DMS53 treated with DMSO at 0.1 percent for 48 hours (cell line): Measurements from ENCODE around the gene KRT1.

Source experiments
- DNase-seq: peaks from one replicate; lab custom pipeline; 2025; ENCODE audit not compliant: unreplicated experiment; lab: John Stamatoyannopoulos, UW

The KRT1 gene

DNA sequence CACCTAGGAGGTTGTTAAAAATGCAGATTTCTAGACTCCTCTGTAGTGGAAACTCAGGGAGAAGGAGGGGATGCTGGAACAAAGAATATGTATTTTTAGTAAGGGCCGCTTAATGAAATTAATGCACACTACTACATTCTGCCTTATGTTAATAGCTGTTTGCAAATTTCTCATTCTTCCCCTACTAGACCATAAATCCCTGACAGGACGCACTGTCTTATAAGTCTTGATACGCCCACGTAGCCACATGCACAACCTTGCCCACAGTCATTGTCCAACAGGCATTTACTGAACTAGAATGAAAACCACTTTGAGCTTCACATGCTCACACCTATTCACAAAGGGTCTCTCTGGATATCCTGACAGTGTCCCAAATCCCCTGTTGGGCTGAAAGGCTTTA is 38.7 kb downstream of the KRT1 start:
- no peak for DNase-seq

DNA sequence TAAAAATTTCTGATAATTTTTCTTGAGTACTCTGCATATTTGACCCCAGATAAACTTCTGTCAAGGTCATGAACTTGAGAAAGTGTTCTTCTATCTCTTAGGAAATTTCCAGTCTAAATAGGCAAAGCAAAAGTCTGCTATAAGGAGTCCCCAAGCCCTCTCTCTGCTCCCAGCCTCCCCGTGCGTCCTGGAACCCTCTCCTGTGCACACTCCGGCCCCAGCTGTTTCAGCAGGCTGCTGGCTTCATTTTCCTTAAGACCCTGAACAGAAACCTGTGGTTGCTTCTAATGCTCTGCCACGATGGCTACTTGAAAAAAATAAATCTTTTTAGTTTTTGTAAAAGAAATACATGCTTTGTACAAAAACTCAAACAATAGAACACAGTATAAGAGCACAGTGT is 42.9 kb downstream of the KRT1 start:
- DNase-seq = no peak

DNA sequence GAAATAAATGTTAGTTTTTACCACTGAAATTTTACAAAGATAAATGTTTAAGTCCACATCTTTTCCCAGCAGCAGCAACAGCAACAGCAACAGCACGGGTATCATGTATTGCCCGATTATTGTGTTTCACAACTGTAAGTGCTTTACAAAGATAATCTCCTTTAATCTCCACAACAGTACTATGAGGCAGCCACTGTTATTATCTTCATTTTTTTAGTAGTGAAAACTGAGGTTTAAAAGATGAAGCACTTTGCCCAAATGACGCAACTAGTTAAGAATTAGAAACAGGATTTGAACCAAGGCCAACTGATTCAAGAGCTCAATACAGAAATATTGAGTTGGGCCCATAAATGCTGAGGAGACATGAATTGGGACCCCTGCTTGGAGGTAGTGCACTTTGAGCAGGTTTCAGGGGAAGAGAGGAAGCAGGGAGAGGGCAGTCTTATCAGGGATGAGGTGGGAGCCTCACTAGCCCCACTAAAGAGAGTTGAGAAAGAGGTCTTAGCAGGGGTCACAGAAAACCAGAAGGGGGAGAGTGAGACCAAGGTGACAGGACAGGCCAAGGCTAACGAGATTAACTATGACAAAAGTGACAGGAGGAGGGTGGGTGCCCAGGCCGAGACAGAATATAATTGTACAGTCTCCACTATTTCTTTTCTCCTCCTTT is 43.5 kb downstream of the KRT1 start:
- DNase-seq = no peak

DNA sequence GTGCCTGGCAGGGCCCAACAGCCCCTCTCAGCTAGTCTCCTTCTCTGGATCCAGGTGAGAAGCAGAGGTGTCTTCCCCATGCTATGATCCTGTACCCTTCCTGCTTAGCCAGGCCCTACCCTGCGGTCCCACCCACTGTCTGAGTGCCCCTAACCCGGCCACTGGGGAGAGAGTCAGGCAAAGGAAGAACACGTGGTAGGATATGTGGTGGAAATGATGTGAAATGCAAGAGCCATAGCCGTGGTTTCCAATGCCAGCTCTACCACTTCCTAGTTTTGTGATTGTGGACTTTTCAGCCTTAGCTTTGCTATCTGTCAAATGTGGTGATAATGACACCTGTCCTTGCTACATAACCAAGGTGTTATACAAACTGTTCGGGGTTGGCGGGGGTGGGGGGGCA is 44.0 kb downstream of the KRT1 start:
- DNase-seq = no peak

DNA sequence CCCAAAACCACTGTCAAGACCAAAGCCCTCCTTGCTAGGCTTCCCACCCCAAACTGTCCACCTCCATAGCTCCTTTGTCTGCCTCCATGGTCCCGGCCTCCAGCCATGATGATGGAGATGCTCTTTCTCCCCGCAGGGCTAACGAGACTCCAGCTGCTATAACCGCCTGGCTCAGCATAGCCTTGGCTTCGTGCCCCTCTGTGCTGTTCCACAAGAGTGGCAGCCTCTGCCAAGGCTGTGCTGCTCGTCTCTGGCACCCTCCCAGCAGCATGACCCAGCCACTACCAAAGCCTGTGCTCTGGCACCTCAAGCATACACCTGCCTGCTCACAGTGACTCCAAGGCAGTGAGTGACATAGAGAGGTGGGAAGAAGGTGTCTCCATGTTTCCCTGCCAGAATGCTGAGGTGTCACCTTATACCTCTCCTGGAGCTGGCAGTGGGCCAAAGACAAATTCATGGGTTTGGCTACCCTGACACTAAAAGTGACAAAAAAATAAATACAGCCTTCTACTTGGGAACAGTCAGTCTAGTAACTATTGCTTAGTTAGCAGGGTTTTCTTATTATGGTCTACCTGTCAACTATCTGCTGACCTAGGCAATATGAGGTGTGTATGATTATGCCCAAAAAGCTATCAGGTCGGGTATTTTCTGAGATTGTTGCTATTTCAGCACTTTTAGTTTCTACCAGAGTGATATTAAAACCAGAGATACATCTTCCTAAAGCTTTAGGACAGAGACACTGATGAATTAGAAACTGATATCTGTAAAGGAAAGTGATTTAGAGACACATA is 45.7 kb downstream of the KRT1 start:
- DNase-seq = no peak

DNA sequence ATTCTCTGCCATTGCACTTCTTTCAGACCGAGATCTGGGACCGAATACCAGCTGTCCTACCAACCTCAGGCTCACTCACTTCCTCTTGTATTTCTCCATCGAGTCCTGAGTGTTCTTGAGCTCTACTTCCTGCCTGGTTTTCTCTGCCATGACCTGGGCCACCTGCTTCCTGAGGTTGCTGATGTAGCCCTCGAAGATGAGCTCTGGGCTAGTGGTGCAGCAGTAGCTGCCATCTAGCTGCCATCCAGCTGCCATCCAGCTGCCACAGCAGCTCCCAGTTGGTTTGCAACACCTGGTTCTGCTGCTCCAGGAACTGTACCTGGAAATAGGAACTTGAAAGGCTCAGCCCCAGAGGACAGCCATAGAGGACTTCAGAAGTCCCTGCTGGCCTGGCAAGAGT is 46.8 kb downstream of the KRT1 start:
- DNase-seq = no peak

DNA sequence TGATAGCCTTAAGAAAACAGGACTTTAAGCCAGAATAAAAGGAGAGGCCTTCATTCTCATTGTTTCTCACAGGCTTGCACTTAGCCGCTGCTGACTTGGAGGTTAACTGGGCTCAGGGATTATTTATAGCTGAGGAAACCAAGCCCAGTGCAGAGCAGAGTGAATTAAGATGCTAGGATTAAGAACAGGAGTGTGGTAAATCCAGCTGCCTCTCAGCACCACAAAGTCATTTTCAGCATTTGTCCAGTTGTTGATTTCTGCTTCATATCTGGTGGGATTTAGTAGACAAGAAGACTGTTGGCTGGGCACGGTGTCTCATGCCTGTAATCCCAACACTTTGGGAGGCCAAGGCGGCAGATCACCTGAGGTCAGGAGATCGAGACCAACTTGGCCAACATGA is 47.6 kb downstream of the KRT1 start:
- DNase-seq = no peak

DNA sequence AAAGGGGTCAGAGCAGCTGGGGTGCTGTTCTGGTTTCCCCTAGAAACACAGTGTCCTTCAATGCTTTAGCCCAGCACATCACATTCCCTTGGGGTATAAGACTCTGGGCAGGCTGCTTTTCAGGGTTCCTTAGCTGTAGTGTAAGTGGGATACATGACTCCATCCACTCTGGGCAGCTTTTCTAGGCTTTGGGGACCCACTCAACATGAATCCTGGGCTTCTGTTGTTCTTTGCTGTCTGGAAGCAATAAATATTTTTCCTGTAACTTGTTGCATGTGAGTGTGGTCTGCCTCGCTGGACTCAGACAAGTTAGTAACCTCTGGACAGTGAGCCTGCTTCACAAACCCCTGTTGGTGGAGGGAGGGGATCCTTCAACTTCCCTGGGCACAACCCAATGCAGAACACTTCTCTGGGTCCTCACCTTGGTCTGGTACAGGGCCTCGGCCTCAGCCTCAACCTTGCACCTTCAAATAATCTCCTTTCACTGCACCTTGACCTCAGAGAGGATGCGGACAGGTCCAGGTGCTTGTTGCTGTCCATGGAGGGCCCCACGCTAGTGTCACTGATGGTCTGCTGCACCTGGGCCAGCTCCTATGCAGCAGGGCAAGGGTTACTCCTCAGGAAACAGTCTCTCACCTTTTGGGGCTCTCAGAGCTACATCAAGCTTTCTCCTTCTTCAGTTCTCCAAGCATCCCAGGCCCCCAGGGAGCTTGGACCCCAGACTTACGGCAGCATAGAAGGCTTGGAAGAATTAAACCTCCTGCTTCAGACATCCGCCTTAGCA is 48.3 kb downstream of the KRT1 start:
- no peak for DNase-seq

DNA sequence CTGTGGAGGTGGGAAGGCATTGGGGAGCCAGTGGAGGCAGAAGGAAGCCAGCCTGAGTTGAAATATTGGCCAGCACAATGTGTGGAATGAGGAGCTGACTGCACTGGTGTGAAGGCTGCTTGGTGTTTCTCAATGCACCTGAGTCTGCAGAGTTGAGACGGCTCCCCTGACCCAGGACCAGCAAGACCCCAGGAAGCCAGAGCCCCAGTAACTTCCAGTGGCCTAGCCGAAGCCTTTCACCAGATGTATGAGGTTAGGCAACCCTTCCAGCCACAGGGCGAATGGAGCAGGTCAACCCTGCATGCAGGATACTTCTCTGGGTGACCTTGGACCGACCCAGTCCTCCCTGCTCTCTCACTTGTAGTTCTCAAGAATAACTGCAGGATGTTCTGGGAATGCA is 48.9 kb downstream of the KRT1 start:
- no peak for DNase-seq

DNA sequence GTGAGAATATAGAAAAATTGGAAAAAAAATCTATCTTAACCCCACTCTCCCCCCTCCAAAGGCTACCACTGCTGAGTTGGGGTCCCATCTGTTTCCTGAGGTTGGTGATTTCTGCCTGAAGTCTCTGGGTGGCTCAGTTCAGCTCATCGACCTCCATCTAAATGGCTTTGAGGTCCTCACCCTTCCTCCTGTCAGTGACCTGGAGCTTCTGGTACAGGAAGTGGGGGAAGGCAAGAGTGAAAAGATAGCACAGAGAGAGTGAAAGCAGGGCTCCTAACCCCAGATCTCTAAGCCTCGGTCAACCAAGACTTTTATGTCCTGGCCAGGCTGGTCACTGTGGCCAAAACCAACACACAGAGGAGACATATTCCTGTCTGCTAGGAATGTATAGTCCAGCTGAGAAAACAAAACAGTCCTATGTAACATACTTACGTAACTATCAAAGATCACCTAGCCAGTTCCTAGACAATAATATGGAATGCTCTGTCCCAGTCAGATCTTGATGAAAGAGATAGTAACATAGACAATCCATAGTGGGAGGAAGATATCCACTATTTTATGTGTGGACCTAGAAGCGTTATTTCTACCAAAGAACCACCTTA is 49.5 kb downstream of the KRT1 start:
- no peak for DNase-seq

DNA sequence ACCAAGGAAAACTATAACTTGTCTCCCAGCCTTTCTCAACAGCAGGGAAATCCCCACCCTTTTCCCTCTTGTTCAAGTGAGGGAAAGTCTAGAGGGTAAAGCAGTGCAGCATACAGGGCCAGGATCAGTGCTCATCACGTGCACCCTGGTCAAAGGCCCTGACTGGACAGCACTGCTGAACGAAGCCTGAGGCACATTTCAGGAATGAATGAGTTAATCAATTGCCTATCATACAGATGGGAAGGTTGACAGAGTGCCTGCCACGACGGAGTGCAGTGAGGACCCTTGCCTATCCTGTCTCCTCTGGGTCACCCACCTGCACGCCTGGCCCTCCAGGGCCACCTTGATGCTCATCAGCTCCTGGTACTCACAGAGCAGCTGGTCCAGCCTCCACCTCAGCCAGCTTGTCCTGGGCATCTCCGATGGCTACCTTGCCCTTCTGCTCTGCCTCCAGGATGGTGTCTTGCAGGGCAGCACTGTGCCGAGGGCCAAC is 50.2 kb downstream of the KRT1 start:
- no peak for DNase-seq

DNA sequence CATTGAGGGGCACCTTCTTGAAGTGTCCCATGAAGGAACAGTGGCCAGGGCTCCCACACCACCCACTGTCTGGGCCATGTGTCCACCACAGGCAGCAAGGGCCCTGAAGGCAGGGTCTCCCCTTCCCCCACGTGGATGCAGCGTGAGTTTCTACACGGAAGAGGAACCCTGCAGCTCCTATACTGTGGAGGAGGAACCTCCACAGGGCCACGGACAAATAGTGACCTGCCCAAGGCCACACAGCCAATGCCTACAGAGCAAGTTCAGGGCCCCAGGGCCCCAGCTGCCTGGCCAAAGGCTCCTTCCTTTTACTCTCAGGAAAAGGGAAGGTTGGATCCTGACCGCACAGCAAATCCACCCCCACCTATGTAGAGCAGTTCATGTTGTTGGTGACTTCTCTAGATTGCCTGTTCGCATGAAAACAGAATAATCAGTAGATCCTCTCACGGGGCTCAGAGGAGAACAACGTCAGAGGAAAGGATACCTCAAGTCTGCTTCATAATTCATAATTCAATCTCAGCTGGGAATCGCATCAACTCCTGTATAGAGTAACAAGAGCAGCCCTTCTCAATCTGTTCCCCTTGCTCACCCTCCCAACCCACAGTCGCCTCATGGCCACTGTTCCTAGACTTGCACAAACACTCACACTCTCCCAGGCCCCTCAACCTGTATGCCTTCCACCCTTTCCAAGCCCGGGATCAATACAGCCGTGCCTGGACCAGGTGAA is 50.8 kb downstream of the KRT1 start:
- DNase-seq = no peak

DNA sequence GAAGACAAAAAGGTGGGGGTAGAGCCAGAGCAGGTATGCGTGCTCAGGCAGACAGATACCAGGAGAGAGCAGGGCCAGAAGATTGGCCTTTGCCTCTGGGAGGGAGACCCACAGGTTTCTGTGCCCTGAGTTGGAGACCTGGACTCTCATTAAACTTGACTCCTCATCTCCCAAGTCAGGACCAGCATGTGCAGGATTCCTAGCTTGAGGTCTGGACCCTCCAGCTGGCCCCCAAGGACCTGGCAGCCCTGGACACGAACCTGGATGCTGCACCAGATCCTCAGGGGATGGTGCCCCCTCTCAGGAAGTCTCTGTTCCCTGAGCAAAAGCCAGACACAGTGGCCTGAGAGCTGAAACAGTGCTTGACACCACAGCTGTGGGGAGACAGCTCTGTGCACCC is 51.4 kb downstream of the KRT1 start:
- no peak for DNase-seq

DNA sequence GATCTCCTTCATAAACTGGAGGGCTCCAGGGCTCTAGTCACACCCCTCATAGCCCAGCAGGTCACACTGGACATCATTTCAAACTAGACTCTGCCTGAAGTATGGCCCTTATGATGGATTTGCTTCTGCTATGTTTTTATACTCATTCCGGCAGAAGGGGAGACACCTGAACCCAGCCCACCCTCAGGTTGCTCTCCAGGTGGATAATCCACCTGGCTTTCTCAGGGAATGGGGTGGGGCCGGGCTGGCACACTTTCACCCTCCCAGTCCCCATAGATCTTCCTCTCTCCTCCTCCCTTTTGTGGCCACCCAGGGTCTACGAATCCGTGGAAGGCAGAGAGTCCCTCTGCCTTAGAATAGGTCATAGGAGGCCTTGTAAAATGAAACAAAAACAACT is 52.1 kb downstream of the KRT1 start:
- no peak for DNase-seq

DNA sequence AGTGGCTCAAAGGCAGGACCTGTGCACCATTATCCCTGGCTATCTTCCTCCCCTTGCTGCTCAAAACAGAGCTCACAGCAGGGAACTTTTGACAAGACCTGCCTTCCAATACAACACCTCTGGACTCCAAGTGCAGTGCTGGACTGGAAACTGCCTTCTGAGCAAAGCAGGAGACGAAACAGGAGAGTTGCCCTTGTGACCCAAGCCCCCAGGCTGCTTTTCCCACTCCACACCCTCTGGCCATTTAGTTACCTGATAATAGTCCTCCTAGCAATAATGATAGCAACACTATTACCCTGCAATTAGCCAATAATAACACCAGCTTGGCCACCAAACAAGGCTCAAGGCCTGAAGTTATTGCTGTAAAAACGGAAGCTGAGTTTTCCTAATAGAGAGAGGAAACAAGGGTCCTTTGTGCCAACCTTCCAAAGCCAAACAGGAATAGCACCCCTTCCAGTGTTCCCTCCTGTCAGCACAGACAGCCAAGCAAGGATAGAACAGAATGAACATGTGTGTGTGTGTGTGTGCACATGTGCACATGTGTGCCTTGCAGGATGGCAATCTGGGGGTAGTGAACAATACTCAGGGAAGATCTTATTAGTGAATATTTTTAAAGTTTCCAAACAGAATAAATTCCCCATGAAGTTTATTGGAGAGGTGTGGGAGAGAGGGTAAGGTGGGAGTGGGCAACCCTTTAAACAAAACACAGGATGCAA is 52.7 kb downstream of the KRT1 start:
- DNase-seq = no peak
